GM18520 (cell line): ENCODE measurements around the gene BPIFB2.
"Not testable (repeated sequence)": the region's sequence is repeated elsewhere in the genome, so short reads cannot be mapped to it uniquely, and the experiment has no call there.

ENCODE experiments used
- ATAC-seq: cut with Tn5 transposase; IDR thresholded peaks from one replicate; pipeline ENCODE4 v1.9.1; 2021; ENCODE audit not compliant: unreplicated experiment

BPIFB2 gene

GRCh38 chr20:33007376-33008335 lies at the start of gene BPIFB2:
Gene BPIFB2, plus strand, starts transcription at chr20:33007704. Its CDS starts 871 bp downstream, at chr20:33008575.
- no peak for ATAC-seq

GRCh38 chr20:32958574-32958973 lies 48.9 kb upstream of the BPIFB2 start:
- ATAC-seq: no peak

GRCh38 chr20:32959351-32960221 lies 47.9 kb upstream of the BPIFB2 start:
- no peak for ATAC-seq

- ATAC-seq: no peak
Measured at GRCh38 chr20:32960222-32960518, 47.3 kb upstream of the BPIFB2 start.

GRCh38 chr20:32960849-32961731 lies 46.4 kb upstream of the BPIFB2 start:
- no peak for ATAC-seq

- no peak for ATAC-seq
Measured at GRCh38 chr20:32962053-32962452, 45.5 kb upstream of the BPIFB2 start.

GRCh38 chr20:32962646-32963045 lies 44.9 kb upstream of the BPIFB2 start:
- ATAC-seq: not testable (repeated sequence)

- ATAC-seq: no peak
Measured at GRCh38 chr20:32963176-32963575, 44.3 kb upstream of the BPIFB2 start.

- ATAC-seq: no peak
Measured at GRCh38 chr20:32964575-32964974, 42.9 kb upstream of the BPIFB2 start.

- no peak for ATAC-seq
Measured at GRCh38 chr20:32965115-32965514, 42.4 kb upstream of the BPIFB2 start.

- no peak for ATAC-seq
Measured at GRCh38 chr20:32965581-32966373, 41.7 kb upstream of the BPIFB2 start.

- ATAC-seq: no peak
Measured at GRCh38 chr20:32966382-32966781, 41.1 kb upstream of the BPIFB2 start.

- ATAC-seq: no peak
Measured at GRCh38 chr20:32966881-32967781, 40.4 kb upstream of the BPIFB2 start.

GRCh38 chr20:32967961-32968457 lies 39.5 kb upstream of the BPIFB2 start:
- no peak for ATAC-seq

- ATAC-seq: no peak
Measured at GRCh38 chr20:32968478-32969241, 38.8 kb upstream of the BPIFB2 start.

- ATAC-seq: no peak
Measured at GRCh38 chr20:32969356-32970114, 38.0 kb upstream of the BPIFB2 start.
